Gastrocnemius medialis (tissue), 4 donors: ENCODE data around the gene PDGFRA.

ENCODE experiments used
- CTCF ChIP-seq, 5 experiments: fragments of 450-650 bp in 3 of 5; fragments of 200-600 bp in 2 of 5; sonication (generic) in 2 of 5; IDR thresholded peaks in 4 of 5; conservative IDR thresholded peaks in 1 of 5; 1 replicate in 4 of 5; 2 replicates in 1 of 5; pipeline ENCODE4 v1.5.1; 2016 to 2019; ENCODE audit warnings: antibody characterized with exemption in 5 of 5, mild to moderate bottlenecking in 3 of 5, moderate library complexity in 3 of 5
- POLR2A ChIP-seq, 2 donors: fragments of 450-650 bp; IDR thresholded peaks; one replicate each; pipeline ENCODE4 v1.6.1; 2017; ENCODE audit warnings: antibody characterized with exemption in 2 of 2, mild to moderate bottlenecking in 2 of 2, moderate library complexity in 2 of 2

GRCh38 chr4:54254915-54255246, 25.8 kb downstream of the PDGFRA start:
- TF ChIP-seq POLR2A (IDR thresholded peaks at IDR 0.05) (no peak), CTCF (IDR thresholded peaks at IDR 0.05 in 4 of 5, conservative IDR thresholded peaks at IDR 0.05 in 1 of 5) (no peak)
